ENCODE results near the gene AGPAT1. TPM values are rescaled to one million over a fixed set of nuclear protein-coding genes. Genes with fewer than 3 reads are reported as not detected.
A peak's percentile ranks its signal among the peaks of the same experiment; 100 is the strongest.

Gene AGPAT1
- total and polyA plus RNA-seq, 2 of the 13 experiments (the other 11 are each of a cell fraction or from before 2014, with no cell fraction given) = 51.3 to 139 TPM

GRCh38 chr6:32198345-32198696, 22.4 kb upstream of the AGPAT1 start (continued):
- TF ChIP-seq ZBTB10 (CRISPR knock-in tag; IDR thresholded peaks at IDR 0.05; ENCODE audit: borderline replicate concordance) = no peak

GRCh38 chr6:32196682-32197616, 21.1 kb upstream of the AGPAT1 start:
- Histone ChIP-seq H3K4me2 (ENCODE audit: low read depth, low read length) (peak overlapping the region; percentile 99), H3K36me3 (replicated peaks in 1 of 2; ENCODE audit: control insufficient read depth in 1 of 2, insufficient read depth in 2 of 2, low read length in 2 of 2) (no peaks in the 10 kb centered on the region), H4K20me1 (ENCODE audit: insufficient read depth, low read length) (no peaks in the 10 kb centered on the region), H3K9ac (ENCODE audit: insufficient read depth, low read depth, low read length) (peak overlapping the region; percentile 99), H3K79me2 (ENCODE audit: insufficient read depth, low read length) (no peaks in the 10 kb centered on the region), H3K4me1 (ENCODE audit: insufficient read depth, low read length) (peaks cover 54% of the 10 kb centered on the region), H2AFZ (ENCODE audit: low read length) (peak overlapping the region; percentile 18), H3K27me3 (ENCODE audit: control insufficient read depth in 1 of 2, insufficient read depth in 2 of 2, low read length in 2 of 2) (peaks cover 2 to 13% of the 10 kb centered on the region in 2 experiments; a peak in 3 of 5 replicates), H3K9me3 (ENCODE audit: low read length) (no peaks in the 10 kb centered on the region), H3K4me3 (replicated peaks in 1 of 3; ENCODE audit: insufficient read depth in 1 of 3, low read depth in 2 of 3, low read length in 3 of 3) (peak overlapping the region in 2 of 3 experiments; percentile 94 to 96; a peak in 4 of 6 replicates), H3K27ac (ENCODE audit: extremely low read length, insufficient read depth, low read length) (peak overlapping the region; percentile 98)
- BruUV-seq (replicated peaks) = no TSS peak
- FAIRE-seq = no peak
- 83% methylated on average over 23 of the region's 28 CpGs for WGBS (ENCODE audit: low lambda C conversion rate)
- CTCF ChIA-PET (ENCODE audit: low intra/inter-chr PET ratio, low total read pairs) = no interaction called here
- in situ Hi-C loops (cut with HindIII; ENCODE audit: extremely low pct_ligation_motif_present, low pct_unique_long_range_greater_than_20kb) = no loop called here
- POLR2A ChIA-PET = interaction anchor here (1.1 to 3.0 kb wide), 5 partner anchors 19 to 775 kb away, joined by 4 to 82 read pairs (median 8); partner anchors contain the start of genes AGPAT1, NEU1 and RNF5
- no peak for DNase-seq (ENCODE audit: low spot score)
- ATAC-seq = no peak
- intact Hi-C loops (cut with micrococcal nuclease; ENCODE audit: unreplicated experiment) = loop anchor here (5.0 kb wide), 2 partner anchors 35 to 80 kb away; no protein-coding TSS in a partner anchor
- TF ChIP-seq ZNF768 (CRISPR knock-in tag; IDR thresholded peaks at IDR 0.05) (no peak), NR2F2 (IDR thresholded peaks at IDR 0.05; ENCODE audit: borderline replicate concordance, low read depth) (no peak), ZNF460 (CRISPR knock-in tag; IDR thresholded peaks at IDR 0.05; ENCODE audit: borderline replicate concordance) (no peak), KMT2A (CRISPR knock-in tag; IDR thresholded peaks at IDR 0.05) (no peak), ZSCAN12 (CRISPR knock-in tag; IDR thresholded peaks at IDR 0.05) (no peak), NFYB (CRISPR knock-in tag; IDR thresholded peaks at IDR 0.05) (no peak), ZNF737 (CRISPR knock-in tag; IDR thresholded peaks at IDR 0.05; ENCODE audit: borderline replicate concordance) (no peak), STAT6 (CRISPR knock-in tag; IDR thresholded peaks at IDR 0.05; ENCODE audit: borderline replicate concordance) (no peak), RFXAP (CRISPR knock-in tag; IDR thresholded peaks at IDR 0.05; ENCODE audit: borderline replicate concordance) (no peak), POLR2G (IDR thresholded peaks at IDR 0.05; ENCODE audit: low read depth, low read length) (no peak), ARNT2 (CRISPR knock-in tag; IDR thresholded peaks at IDR 0.05; ENCODE audit: low read depth) (no peak), SATB2 (CRISPR knock-in tag; IDR thresholded peaks at IDR 0.05) (no peak), ZNF761 (CRISPR knock-in tag; conservative IDR thresholded peaks at IDR 0.05) (no peak), LBX2 (CRISPR knock-in tag; IDR thresholded peaks at IDR 0.05; ENCODE audit: borderline replicate concordance) (no peak), MXI1 (IDR thresholded peaks at IDR 0.05; ENCODE audit: borderline replicate concordance, low read depth, low read length) (no peak), ZNF17 (CRISPR knock-in tag; IDR thresholded peaks at IDR 0.05) (no peak)
